Naive B cell (primary cell): ENCODE measurements around the gene DDIT3. TPM values are rescaled to one million over a fixed set of nuclear protein-coding genes. Genes with fewer than 3 reads are reported as not detected.
A peak's percentile ranks its signal among the peaks of the same experiment; 100 is the strongest.
"Not testable (repeated sequence)": the region's sequence is repeated elsewhere in the genome, so short reads cannot be mapped to it uniquely, and the experiment has no call there.

Experiments used
- ATAC-seq, 2 donors: fragments of 150-1000 bp; cut with Tn5 transposase; 2 replicates each; pipeline ENCODE4 v1.10.0; 2021; ENCODE audit warnings: low read depth in 2 of 2, mild to moderate bottlenecking in 2 of 2, moderate library complexity in 2 of 2
- DNase-seq: peaks from one replicate; pipeline ENCODE4 v3.0.0; 2022
- H3K27ac Mint-ChIP-seq, 6 donors: one replicate each; pipeline ENCODE4 v1.8.0; 2020 to 2022; ENCODE audit warnings: mild to moderate bottlenecking in 6 of 6, mixed read lengths in 6 of 6, moderate library complexity in 5 of 6, inconsistent platforms in 2 of 6
- H3K27me3 Mint-ChIP-seq, 3 donors: one replicate each; pipeline ENCODE4 v1.8.0; 2021 to 2022; ENCODE audit warnings: mixed read lengths in 3 of 3, mild to moderate bottlenecking in 1 of 3
- H3K36me3 Mint-ChIP-seq, 2 donors: one replicate each; pipeline ENCODE4 v1.8.0; 2020 to 2022; ENCODE audit warnings: mixed read lengths in 2 of 2, inconsistent platforms in 1 of 2, mild to moderate bottlenecking in 1 of 2
- H3K4me1 Mint-ChIP-seq, 3 donors: one replicate each; pipeline ENCODE4 v1.8.0; 2020 to 2022; ENCODE audit warnings: mixed read lengths in 3 of 3, inconsistent platforms in 1 of 3, mild to moderate bottlenecking in 1 of 3, moderate library complexity in 1 of 3
- H3K4me3 Mint-ChIP-seq, 8 donors: one replicate each; pipeline ENCODE4 v1.8.0; 2020 to 2022; ENCODE audit warnings: mild to moderate bottlenecking in 8 of 8, mixed read lengths in 8 of 8, moderate library complexity in 8 of 8, inconsistent platforms in 2 of 8
- H3K9me3 Mint-ChIP-seq, 7 donors: one replicate each; pipeline ENCODE4 v1.8.0; 2020 to 2022; ENCODE audit warnings: mixed read lengths in 7 of 7, mild to moderate bottlenecking in 5 of 7, inconsistent platforms in 2 of 7, moderate library complexity in 1 of 7
- polyA plus RNA-seq, 6 donors: library from polyadenylated mRNA; unstranded; fragments of 300-500 nt; fragmentation: Illumina TruSeq; gene quantifications; one replicate each; pipeline ENCODE4 v1.2.3, GENCODE V29; 2021; ENCODE audit warnings: low read depth in 6 of 6

The DDIT3 gene, protein sequence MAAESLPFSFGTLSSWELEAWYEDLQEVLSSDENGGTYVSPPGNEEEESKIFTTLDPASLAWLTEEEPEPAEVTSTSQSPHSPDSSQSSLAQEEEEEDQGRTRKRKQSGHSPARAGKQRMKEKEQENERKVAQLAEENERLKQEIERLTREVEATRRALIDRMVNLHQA
- 10 to 100 TPM; 33.3 to 62.2 (median 51.0) TPM for polyA plus RNA-seq

DNA sequence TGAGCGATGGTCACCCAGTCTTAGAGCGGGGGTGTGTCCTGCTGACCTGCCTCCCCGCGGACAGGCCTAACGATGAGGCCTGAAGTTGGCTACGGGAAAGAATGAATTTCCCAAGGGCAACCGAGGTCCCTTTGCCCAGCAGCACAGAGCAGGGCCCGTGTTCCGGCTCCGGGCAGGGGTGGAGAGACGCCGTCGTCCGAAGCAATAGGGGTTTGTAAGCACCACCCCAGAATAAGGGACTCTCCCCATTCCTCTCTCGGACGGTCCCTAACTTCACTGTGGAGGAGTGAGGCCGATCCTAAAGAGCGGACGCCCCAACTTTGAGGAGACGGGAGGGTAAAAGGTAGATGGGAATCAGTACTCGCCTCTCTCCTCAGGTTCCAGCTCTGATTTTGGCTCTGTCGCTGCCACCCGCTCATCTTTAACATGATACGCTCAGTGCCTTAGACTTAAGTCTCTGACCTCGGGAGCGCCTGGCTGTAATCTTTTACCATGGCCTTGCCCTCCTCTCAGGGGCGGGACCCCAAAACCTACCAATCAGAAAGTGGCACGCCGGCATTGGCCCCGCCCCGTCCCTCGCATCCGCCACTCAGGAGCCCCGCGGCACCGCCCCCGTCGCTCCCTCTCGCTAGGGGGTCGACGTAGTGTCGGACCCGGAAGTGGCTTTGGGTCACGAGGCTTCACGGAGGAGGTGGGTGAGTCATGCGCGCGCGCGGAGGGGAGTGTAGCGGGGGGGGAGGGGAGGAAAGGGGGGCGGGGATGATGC lies at the start of gene DDIT3:
Gene DDIT3, minus strand, starts transcription at position 462 of the 766 bp plus-strand sequence. CDS start 3,108 bp downstream, outside the sequence.
- no peaks in the 10 kb centered on the region for H3K9me3 Mint-ChIP-seq
- peak within 1 kb of the TSS; percentile 99 to 100 (median 100) for H3K27ac Mint-ChIP-seq
- peak within 1 kb of the TSS; percentile 93 to 100 (median 99) for H3K4me3 Mint-ChIP-seq
- peak; percentile 71 to 73 for ATAC-seq
- H3K27me3 Mint-ChIP-seq = no peaks in the 10 kb centered on the region
- peak; percentile 100 for DNase-seq
- H3K36me3 Mint-ChIP-seq = peaks cover 0 to 9% of the 10 kb centered on the region in 2 donors
- peaks cover 43 to 64% (median 63%) of the 10 kb centered on the region in 3 donors for H3K4me1 Mint-ChIP-seq

DNA sequence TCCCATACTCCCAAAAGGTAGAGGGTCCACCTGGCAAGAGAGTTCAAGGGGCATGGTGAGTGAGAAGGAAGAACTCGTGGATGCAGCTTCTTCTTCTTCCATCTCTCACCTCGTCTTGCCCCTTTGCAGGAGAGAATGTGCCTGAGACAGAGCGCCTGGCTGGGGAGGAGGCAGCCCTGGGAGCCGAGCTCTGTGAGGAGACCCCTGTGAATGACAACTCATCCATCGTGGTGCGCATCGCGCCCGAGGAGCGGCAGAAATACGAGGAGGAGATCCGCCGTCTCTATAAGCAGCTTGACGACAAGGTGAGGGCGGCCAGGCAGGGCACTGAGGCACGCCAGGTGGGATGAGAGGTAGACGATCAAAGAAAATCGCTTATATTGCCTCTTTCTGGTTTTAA lies 49.5 kb upstream of the DDIT3 start:
- Mint-ChIP-seq H3K4me3 (no peak overlapping the region), H3K27me3 (peaks cover 18 to 48% (median 45%) of the 10 kb centered on the region in 3 donors), H3K4me1 (no peaks in the 10 kb centered on the region), H3K9me3 (peaks cover 0 to under 1% (median 0%) of the 10 kb centered on the region in 7 donors), H3K36me3 (no peaks in the 10 kb centered on the region), H3K27ac (peak overlapping the region in 1 of 6 donors; percentile 37)
- DNase-seq (no peak), ATAC-seq (no peak)

DNA sequence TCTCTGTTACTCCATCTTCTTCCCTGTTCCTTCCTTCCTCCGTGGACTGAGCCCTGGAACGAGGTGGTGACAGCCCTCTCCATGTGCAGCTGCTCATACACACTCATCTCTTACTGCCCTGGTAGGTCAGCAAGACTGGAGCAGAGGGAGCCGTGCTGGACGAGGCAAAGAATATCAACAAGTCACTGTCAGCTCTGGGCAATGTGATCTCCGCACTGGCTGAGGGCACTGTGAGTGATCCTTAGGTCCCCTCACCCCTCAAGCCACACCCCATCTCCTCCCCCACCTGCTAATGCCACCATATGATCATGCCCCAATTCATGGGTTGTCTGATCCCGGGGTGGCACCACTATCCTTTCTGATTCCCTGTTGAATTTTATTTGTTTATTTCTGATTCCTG lies 48.5 kb upstream of the DDIT3 start:
- no peak for ATAC-seq
- no peaks in the 10 kb centered on the region for H3K36me3 Mint-ChIP-seq
- H3K27ac Mint-ChIP-seq = no peak overlapping the region
- no peak overlapping the region for H3K4me3 Mint-ChIP-seq
- H3K4me1 Mint-ChIP-seq = no peaks in the 10 kb centered on the region
- peaks cover 24 to 56% (median 55%) of the 10 kb centered on the region in 3 donors for H3K27me3 Mint-ChIP-seq
- no peak for DNase-seq
- peaks cover 0 to 2% (median 0%) of the 10 kb centered on the region in 7 donors for H3K9me3 Mint-ChIP-seq

DNA sequence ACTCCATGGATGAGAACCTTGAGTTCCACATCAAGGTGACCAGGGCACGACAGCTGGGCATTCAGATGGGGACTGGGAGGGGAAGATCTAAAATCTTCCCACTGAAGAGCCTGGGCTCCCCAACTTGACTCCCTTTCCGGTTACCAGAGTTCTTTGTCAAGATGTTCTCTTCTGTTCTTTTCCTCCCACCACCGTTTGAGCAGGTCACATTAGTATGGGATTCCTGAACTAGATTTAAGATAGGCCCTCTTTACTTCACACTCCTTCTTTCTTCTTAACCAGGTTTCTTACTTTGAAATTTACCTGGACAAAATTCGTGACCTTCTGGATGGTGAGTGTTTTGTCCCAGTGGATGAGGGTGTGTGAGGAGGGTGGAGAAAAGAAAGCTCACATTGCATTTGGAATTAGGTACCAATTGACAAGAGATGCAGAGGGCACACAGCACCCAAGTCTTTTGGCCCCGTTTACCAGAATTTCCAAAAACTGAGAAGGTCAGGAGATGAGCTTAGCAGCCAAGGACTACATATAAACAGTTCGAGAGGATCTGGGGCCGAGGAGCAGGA lies 43.9 kb upstream of the DDIT3 start:
- DNase-seq (no peak), ATAC-seq (no peak)
- Mint-ChIP-seq H3K4me1 (no peaks in the 10 kb centered on the region), H3K27ac (peak overlapping the region in 1 of 6 donors; percentile 90), H3K27me3 (peaks cover 22 to 57% (median 49%) of the 10 kb centered on the region in 3 donors), H3K36me3 (no peaks in the 10 kb centered on the region), H3K4me3 (no peak overlapping the region), H3K9me3 (peaks cover 0 to 2% (median 0%) of the 10 kb centered on the region in 7 donors)

DNA sequence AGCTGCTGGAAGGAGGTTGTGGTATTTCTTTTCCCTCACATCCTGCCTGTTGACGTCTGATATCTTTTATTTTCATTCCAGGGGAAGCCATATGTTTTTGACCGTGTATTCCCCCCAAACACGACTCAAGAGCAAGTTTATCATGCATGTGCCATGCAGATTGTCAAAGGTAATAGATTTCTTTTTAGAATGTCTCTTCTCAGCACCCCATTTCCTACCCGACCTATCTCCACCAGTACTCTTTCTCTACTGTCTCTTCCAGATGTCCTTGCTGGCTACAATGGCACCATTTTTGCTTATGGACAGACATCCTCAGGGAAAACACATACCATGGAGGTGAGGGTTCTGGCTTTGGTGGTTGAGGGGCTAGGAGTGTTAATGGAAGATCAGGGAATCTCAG lies 43.0 kb upstream of the DDIT3 start:
- no peaks in the 10 kb centered on the region for H3K36me3 Mint-ChIP-seq
- no peak for ATAC-seq
- H3K27me3 Mint-ChIP-seq = peaks cover 20 to 48% (median 40%) of the 10 kb centered on the region in 3 donors
- no peak overlapping the region for H3K27ac Mint-ChIP-seq
- H3K4me1 Mint-ChIP-seq = no peaks in the 10 kb centered on the region
- H3K9me3 Mint-ChIP-seq = peaks cover 0 to 2% (median 0%) of the 10 kb centered on the region in 7 donors
- no peak overlapping the region for H3K4me3 Mint-ChIP-seq
- no peak for DNase-seq

DNA sequence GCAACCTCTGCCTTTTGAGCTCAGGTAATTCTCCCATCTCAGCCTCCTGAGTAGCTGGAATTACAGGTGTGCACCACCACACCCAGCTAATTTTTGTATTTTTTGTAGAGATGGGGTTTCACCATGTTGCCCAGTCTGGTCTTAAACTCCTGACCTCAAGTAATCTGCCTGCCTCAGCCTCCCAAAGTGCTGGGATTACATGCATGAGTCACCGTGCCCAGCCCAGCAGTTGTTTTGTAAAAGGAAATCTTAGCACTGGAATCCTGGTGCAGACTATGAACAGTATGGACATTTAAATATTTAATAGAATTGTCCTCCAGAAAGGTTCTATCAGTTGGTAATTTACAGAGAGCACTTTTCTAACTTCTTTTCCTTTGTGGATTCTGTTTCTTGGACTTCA lies 40.8 kb upstream of the DDIT3 start:
- ATAC-seq, H3K27ac Mint-ChIP-seq, DNase-seq, H3K9me3 Mint-ChIP-seq, H3K36me3 Mint-ChIP-seq, H3K4me3 Mint-ChIP-seq, H3K4me1 Mint-ChIP-seq: not testable (repeated sequence)
- H3K27me3 Mint-ChIP-seq = peaks cover 22 to 37% (median 36%) of the 10 kb centered on the region in 3 donors

DNA sequence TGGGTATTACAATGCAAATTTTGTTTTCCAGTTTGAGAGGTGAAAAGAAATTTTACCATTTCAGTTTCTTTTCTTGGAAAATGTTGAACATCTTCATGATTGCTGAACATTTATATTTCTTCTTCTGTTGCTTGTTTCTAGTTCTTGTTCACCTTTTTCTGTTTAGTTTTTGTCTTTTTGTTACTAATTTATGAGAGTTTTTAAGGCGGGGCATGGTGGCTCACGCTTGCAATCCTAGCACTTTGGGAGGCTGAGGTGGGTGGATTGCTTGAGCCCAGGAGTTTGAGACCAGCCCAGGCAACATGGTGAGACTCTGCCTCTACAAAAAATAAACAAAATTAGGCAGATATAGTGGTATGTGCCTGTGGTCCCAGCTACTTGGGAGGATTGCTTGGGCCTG lies 40.2 kb upstream of the DDIT3 start:
- DNase-seq = no peak
- Mint-ChIP-seq H3K9me3 (peaks cover 0 to 2% (median 0%) of the 10 kb centered on the region in 7 donors), H3K4me3 (no peak overlapping the region), H3K36me3 (no peaks in the 10 kb centered on the region), H3K27me3 (peaks cover 22 to 37% (median 36%) of the 10 kb centered on the region in 3 donors), H3K27ac (no peak overlapping the region), H3K4me1 (no peaks in the 10 kb centered on the region)
- ATAC-seq = no peak

DNA sequence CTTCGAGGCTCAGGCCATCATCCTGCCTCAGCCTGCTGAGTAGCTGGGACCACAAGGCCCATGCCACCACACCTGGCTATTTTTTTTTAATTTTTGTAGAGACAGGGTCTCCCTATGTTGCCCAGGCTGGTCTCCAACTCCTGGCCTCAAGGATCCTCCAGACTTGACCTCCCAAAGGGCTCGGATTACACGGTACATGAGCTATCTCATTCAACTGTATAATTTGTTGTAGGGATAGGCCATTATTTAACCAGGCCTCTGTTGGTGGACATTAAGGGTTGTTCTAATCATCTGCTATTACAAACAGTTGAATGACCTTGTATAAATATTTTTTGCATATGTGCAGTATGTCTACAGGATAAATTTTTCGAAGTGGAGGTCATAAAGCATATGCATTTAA lies 38.5 kb upstream of the DDIT3 start:
- peaks cover 13 to 37% (median 31%) of the 10 kb centered on the region in 3 donors for H3K27me3 Mint-ChIP-seq
- H3K4me3 Mint-ChIP-seq = no peak overlapping the region
- DNase-seq (no peak), ATAC-seq (no peak)
- no peaks in the 10 kb centered on the region for H3K36me3 Mint-ChIP-seq
- H3K9me3 Mint-ChIP-seq = no peaks in the 10 kb centered on the region
- no peaks in the 10 kb centered on the region for H3K4me1 Mint-ChIP-seq
- no peak overlapping the region for H3K27ac Mint-ChIP-seq

DNA sequence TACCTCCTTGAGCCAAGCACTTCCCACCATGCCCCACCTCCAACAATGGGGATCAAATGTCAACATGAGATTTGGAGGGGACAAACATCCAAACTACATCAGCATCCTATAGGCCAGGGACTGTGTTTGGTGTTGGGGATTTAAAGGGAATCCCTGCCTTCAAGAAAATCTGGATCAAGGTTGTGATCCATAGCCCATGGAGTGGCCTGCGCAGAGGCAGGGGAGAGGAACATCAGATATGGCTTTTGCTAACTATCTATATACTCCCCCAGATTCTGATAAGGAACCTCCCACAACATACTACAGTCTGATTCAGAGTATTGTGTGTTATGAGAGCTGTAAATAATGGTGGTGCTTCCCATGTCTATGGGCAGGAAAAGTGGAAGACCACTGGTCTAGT lies 34.6 kb upstream of the DDIT3 start:
- Mint-ChIP-seq H3K27ac (no peak overlapping the region), H3K27me3 (peaks cover 16 to 43% (median 42%) of the 10 kb centered on the region in 3 donors), H3K4me1 (peaks cover 4 to 9% (median 6%) of the 10 kb centered on the region in 3 donors), H3K9me3 (no peaks in the 10 kb centered on the region), H3K36me3 (no peaks in the 10 kb centered on the region), H3K4me3 (no peak overlapping the region)
- ATAC-seq (no peak), DNase-seq (no peak)

DNA sequence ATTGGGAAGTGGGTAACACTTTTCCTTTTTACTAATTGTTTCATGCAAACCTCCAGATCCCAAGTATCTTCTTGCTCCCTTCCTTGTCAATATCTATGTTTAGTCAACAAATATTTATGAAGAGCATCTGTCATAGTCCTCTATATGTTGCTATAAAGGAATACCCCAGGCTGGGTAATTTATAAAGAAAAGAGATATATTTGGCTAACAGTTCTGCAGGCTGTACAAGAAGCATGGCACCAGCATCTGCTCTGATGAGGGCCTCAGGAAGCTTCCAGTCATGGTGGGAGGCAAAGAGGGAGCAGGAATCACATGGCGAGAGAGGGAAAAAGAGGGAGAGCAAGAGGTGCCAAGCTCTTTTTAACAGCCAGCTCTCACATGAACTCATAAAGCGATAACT lies 34.1 kb upstream of the DDIT3 start:
- no peak overlapping the region for H3K27ac Mint-ChIP-seq
- H3K27me3 Mint-ChIP-seq = peaks cover 16 to 45% (median 45%) of the 10 kb centered on the region in 3 donors
- no peak for ATAC-seq
- peak overlapping the region in 1 of 8 donors; percentile 58 for H3K4me3 Mint-ChIP-seq
- no peaks in the 10 kb centered on the region for H3K9me3 Mint-ChIP-seq
- H3K4me1 Mint-ChIP-seq = peaks cover 6 to 11% (median 7%) of the 10 kb centered on the region in 3 donors
- H3K36me3 Mint-ChIP-seq = no peaks in the 10 kb centered on the region
- no peak for DNase-seq

DNA sequence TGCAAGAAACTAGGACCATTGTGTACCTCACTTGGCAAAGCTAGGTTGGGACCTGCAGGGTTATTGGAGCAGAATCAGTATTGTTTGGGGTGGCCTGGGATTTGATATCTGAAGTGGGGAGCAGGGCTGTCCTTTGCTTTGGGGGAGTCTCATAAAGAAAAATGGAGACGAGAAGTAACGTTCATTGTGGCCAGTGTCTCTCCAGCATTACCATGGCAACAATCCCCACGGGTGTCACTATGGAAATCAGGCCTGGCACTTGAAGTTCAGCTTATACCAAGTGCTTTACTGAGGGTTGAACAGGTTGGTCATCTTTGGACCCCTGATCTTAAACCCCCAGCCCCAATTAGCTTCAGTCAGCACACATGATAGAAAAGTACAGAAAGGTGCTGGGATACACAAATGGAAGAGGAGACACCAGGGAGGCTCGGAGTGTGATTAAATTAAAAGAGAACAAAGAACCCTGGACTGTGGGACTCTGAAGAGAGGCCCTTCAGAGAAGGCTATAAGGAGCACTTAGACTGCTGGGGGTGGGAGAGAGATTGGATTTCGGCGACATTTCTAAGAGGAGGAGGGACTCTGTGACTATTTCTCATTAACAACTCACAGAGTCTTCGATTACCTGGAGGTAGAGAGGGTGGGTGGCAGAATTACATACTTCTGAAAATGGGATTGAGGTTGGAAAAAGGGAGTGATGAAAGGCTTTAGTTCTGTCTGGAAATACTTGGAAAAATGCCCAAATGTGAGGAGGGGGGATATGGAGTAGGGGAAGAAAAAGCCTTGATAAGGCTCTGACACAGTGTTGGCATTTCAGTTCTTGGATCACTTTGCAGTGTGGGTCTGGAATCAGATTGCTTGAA lies 33.3 kb upstream of the DDIT3 start:
- Mint-ChIP-seq H3K4me1 (peaks cover 10 to 17% (median 14%) of the 10 kb centered on the region in 3 donors), H3K27ac (peak overlapping the region in 1 of 6 donors; percentile 85), H3K27me3 (peaks cover 20 to 54% (median 52%) of the 10 kb centered on the region in 3 donors), H3K9me3 (no peaks in the 10 kb centered on the region), H3K4me3 (no peak overlapping the region), H3K36me3 (no peaks in the 10 kb centered on the region)
- DNase-seq = no peak
- no peak for ATAC-seq

DNA sequence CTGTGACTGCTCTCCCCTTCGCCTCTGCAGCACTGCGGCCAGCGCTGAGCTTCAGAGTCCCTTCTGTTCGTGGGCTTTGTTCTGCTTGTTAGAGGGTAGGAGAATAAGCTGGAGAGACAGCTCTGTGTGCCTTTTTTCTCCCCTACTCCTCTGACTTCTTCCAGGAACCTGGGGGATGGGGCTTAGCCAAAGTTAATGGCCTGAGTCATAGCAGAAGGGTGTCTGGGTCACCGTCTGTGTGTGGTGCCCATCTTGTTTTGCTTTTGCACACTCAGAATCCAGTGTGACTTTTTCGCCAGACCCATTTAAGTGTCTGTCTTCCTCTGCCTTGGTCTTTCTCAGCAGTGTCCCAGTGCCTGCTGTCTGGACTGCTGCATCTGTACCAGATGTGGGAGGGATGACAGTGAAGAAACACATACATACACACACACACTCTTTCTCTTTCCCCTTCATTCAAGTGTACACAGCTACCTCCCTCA lies 32.6 kb upstream of the DDIT3 start:
- Mint-ChIP-seq H3K36me3 (no peaks in the 10 kb centered on the region), H3K9me3 (no peaks in the 10 kb centered on the region), H3K4me1 (peaks cover 10 to 17% (median 14%) of the 10 kb centered on the region in 3 donors), H3K4me3 (no peak overlapping the region), H3K27ac (no peak overlapping the region), H3K27me3 (peaks cover 20 to 56% (median 52%) of the 10 kb centered on the region in 3 donors)
- no peak for DNase-seq
- ATAC-seq = no peak

DNA sequence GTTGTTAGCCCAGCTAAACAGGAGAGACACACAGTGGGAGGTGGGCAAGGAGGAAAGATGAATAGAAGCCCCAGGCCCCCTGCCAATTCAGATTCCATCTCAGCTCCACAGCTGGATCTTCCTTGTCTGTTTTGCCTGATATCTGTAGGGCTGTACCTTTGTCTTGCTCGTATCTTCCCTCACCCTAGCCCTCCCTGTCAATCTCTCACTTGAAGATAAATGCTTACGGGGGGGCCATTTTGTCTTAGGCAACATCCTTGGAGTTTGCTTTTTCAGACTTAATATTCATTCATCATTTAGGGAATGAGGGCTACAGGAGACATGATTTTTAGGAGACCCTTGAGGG lies 32.0 kb upstream of the DDIT3 start:
- DNase-seq (no peak), ATAC-seq (no peak)
- Mint-ChIP-seq H3K36me3 (no peaks in the 10 kb centered on the region), H3K27ac (no peak overlapping the region), H3K4me3 (no peak overlapping the region), H3K4me1 (peaks cover 14 to 22% (median 19%) of the 10 kb centered on the region in 3 donors), H3K27me3 (peaks cover 20 to 56% (median 52%) of the 10 kb centered on the region in 3 donors), H3K9me3 (no peaks in the 10 kb centered on the region)
